IPS-NIHi7 (cell line): ENCODE results near the gene INO80.
A peak's percentile ranks its signal among the peaks of the same experiment; 100 is the strongest.

Experiments used
- DNase-seq: peaks from one replicate; pipeline ENCODE4 v3.0.0; 2012; ENCODE audit warnings: mixed read lengths; ENCODE audit errors: extremely low spot score

The INO80 gene

DNA sequence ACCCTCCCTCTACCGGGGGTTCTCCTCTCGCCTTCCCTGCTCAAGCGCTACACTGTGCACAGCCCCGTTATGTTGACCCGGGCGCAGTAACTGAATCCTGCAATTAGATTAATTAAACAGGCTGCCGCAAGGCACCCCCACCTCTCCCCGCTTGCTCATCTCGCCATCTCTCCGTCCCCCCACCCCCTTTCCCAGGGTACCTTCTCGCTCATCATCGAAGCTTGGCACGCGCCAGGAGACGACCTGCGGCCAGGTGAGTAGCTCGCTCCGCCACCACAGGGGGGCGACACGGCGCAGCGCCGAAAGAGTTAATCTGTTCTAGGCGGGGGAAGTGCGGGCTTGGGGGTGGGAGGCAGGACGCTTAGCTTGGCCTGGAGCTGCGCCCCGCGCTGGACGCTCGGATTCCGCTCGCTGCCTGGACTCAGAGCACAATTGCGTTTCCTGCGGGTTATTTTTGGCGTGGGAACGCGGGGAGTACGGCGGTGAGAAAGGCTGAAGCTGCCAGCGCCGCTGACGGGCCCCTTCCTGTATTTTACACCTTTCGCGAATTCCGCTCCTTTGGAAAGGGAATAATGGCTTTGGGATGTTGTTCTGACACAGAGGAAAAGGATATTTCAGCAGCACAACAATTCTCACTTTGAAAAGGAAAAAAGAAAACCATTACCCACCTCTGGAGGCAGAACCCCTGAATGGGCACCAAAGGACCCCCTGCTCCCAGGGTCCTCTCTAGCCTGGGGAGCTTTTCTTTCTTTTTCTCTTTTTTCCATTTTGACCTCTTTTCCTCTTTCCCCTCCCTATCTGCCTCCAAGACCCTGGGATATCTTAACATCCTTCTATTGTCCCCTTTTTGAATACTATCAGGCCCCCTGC lies 185.4 kb downstream of the INO80 start:
- DNase-seq = peak; percentile 77

DNA sequence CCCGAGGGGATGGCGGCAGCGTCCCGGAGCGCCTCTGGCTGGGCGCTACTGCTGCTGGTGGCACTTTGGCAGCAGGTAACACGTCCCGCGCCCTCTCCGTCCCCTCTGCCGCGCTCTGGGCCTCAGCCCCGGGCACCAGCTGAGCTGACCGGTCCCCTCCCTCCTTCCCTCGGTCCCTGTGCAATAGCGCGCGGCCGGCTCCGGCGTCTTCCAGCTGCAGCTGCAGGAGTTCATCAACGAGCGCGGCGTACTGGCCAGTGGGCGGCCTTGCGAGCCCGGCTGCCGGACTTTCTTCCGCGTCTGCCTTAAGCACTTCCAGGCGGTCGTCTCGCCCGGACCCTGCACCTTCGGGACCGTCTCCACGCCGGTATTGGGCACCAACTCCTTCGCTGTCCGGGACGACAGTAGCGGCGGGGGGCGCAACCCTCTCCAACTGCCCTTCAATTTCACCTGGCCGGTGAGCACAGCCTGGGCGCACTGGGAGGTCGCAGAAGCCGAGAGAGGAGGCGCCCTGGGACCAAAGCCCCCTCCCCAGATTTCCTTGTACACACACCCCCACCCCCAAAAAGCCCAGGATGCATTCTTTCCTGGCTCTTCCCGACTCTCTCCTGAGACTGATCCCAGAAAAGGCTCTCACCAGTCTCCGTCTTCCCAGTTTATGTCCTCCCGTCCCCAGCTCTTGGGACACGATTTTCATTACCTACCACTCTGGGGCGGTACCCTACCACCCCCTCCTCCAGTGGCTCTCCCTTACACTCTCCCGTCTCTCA lies 186.2 kb downstream of the INO80 start:
- DNase-seq = no peak
